BJ (cell line): ENCODE results near the gene CCNJL. TPM values are rescaled to one million over a fixed set of nuclear protein-coding genes. Genes with fewer than 3 reads are reported as not detected.

Experiments
- CTCF ChIA-PET: fragments of 350-600 bp; formaldehyde crosslinking; extraction: SDS; loops from one replicate; lab custom pipeline; 2021; ENCODE audit warnings: antibody characterized with exemption, inconsistent platforms; lab: Yijun Ruan, JAX
- POLR2A ChIA-PET: fragments of 300-600 bp; sonication (Branson Sonifier 250); formaldehyde crosslinking; extraction: SDS; loops from one replicate; lab custom pipeline; 2021; ENCODE audit warnings: antibody characterized with exemption; lab: Charles Lee
- DNase-seq: peaks from one replicate; pipeline ENCODE4 v3.0.0-alpha.2; 2011; ENCODE audit warnings: low read depth
- H3K27me3 ChIP-seq: 2 replicates; pipeline ENCODE4 v1.6.0; 2011; ENCODE audit warnings: low read length; ENCODE audit not compliant: control insufficient read depth, insufficient read depth
- H3K36me3 ChIP-seq: 2 replicates; pipeline ENCODE4 v1.5.1; 2011; ENCODE audit warnings: low read length; ENCODE audit not compliant: control insufficient read depth, insufficient read depth
- H3K4me3 ChIP-seq: 2 replicates; pipeline ENCODE4 v1.5.1; 2011; ENCODE audit warnings: low read depth, mild to moderate bottlenecking, control low read depth, low read length
- CTCF ChIP-seq: IDR thresholded peaks from 2 replicates; pipeline ENCODE4 v1.5.1; 2011; ENCODE audit warnings: low read depth, mild to moderate bottlenecking, control low read depth, inconsistent platforms, low read length, moderate library complexity; ENCODE audit not compliant: insufficient read depth
- polyA plus RNA-seq: library from polyadenylated mRNA; depleted of rRNA; stranded (reverse); fragments of >200 nt; gene quantifications from 2 replicates; pipeline ENCODE4 v1.2.3, GENCODE V29; 2011

The CCNJL gene
- polyA plus RNA-seq, 1 experiment: 0.71 TPM

DNA sequence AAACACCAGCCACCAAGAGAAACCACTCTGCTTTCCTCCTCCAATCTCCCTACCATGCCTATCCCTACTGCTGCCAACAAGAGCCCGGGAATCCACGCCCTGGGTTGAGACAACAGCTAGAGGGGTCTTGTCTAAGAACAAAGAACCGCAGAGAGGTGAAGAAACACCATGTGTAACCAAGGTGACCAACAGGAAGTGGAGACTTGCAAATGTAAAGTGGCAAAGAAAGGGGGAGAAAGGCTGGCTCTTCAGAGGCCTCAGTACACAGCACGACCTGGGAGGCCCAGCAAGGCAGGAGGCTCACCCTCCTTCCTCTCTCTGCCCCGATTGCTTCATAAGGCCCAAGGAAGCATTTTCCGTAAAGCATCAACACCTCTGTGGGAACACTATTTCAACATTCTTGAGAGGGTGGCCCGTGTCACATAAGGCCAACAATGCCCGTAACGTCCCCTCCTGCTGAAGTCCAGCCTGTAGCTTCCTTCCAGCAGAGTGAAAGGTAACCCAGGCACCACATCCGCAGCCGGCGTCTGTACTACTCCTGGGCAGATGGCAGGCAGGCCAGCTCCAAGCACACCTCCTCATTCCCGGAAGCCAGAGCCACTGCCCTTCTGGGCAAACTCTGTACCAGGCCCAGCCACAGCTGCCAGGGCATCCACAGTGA is 18.3 kb downstream of the CCNJL start:
- CTCF ChIA-PET: no interaction called here
- no peak for TF ChIP-seq CTCF
- H3K36me3 ChIP-seq: no peaks in the 10 kb centered on the region
- H3K27me3 ChIP-seq: no peaks in the 10 kb centered on the region; the same call in 1 of the 2 replicates
- H3K4me3 ChIP-seq: no peak overlapping the region
- no peak for DNase-seq
- POLR2A ChIA-PET: no interaction called here

DNA sequence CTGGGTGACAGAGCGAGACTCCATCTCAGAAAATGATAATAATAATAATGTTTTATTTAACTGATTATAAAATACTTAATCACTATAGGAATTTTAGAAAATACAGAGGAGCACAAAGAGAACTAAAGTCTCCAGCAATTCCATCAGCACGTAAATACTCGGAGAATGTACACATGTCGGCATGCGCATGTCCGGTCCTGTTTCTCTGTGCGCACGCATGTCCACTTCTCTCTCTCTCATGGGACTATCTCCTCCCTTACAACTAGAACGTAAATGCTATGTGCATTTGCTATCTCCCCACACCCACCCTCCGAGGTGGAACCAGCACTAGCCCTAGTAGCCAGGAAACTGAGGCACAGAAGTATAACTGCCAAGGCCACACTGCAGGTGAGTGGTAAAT is 19.0 kb downstream of the CCNJL start:
- CTCF ChIA-PET: no interaction called here
- no peak for DNase-seq
- no peak overlapping the region for H3K4me3 ChIP-seq
- TF ChIP-seq CTCF: no peak
- H3K27me3 ChIP-seq: no peaks in the 10 kb centered on the region; the same call in 1 of the 2 replicates
- H3K36me3 ChIP-seq: no peaks in the 10 kb centered on the region
- POLR2A ChIA-PET: no interaction called here

DNA sequence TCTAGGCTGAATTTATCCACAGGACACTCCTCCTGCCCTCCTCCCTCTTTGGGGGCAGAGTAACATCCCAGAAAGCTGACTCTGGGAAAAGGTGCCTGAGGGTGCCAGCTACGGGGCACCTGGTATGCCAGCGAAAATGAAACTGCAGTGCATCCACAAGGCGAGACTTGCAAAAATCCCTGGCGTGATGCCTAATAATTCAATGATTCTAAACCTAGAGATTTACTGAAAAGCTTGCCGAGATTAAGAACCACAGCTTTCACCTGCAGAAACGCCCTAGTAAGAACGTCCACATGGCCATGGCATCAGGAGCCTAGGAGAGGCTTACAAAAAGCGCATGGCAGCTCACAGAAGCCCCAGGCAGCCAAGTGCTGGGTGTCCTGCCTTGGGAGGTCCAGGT is 20.9 kb downstream of the CCNJL start:
- DNase-seq: no peak
- TF ChIP-seq CTCF: no peak
- ChIA-PET CTCF (no interaction called here), POLR2A (no interaction called here)
- H3K36me3 ChIP-seq: no peaks in the 10 kb centered on the region
- H3K4me3 ChIP-seq: no peak overlapping the region
- no peaks in the 10 kb centered on the region; the same call in 1 of the 2 replicates for H3K27me3 ChIP-seq

- no peak for DNase-seq
- no peak overlapping the region for H3K4me3 ChIP-seq
- H3K27me3 ChIP-seq: no peaks in the 10 kb centered on the region; the same call in 1 of the 2 replicates
- TF ChIP-seq CTCF: no peak
- ChIA-PET POLR2A (no interaction called here), CTCF (no interaction called here)
- no peaks in the 10 kb centered on the region for H3K36me3 ChIP-seq
Measured at GRCh38 chr5:160290751-160291150, 21.6 kb downstream of the CCNJL start.

DNA sequence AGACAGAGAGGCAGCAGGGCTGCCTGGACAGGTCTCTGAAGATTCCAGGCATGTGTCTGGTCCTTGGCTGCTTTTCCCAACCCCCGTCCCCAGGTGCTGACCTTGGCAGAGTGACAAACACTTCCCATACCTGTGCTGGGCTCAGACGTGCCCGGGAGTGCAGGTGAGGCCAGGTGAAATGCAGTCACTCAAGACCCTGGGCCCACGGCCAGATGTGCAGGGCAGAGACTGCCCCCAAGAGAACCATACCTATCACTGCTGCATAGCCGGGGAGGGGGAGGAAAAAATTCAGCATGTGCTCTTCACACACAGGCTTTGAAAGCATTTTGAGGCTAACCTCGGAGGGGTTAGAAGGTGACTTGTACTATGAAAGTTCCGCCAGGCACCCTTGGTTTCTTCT is 22.6 kb downstream of the CCNJL start:
- TF ChIP-seq CTCF: no peak
- ChIA-PET CTCF (no interaction called here), POLR2A (interaction anchor here (0.6 kb wide), 1 partner anchor 768 kb away, joined by 3 read pairs; no protein-coding TSS in a partner anchor)
- Histone ChIP-seq H3K4me3 (no peak overlapping the region), H3K36me3 (no peaks in the 10 kb centered on the region), H3K27me3 (no peaks in the 10 kb centered on the region; the same call in 1 of the 2 replicates)
- no peak for DNase-seq
